GM20431 (cell line): ENCODE results near the gene GYS2.
"Not testable (repeated sequence)": the region's sequence is repeated elsewhere in the genome, so short reads cannot be mapped to it uniquely, and the experiment has no call there.

Experiments used
- in situ Hi-C: fragments of 300-500 bp; cut with MseI, MboI; formaldehyde crosslinking; loops from one replicate; pipeline ENCODE4 v1.15.0; 2020; ENCODE audit warnings: low sequenced_read_pairs; ENCODE audit not compliant: unreplicated experiment

GYS2 gene

GRCh38 chr12:21604245-21605101 lies at the start of gene GYS2:
Gene GYS2 (minus strand): TSS chr12:21604847. CDS start chr12:21604592, 255 bp downstream.
- in situ Hi-C loops = no loop called here

- in situ Hi-C loops = no loop called here
Observed at GRCh38 chr12:21651821-21652220, 47.2 kb upstream of the GYS2 start.

- in situ Hi-C loops = no loop called here
Observed at GRCh38 chr12:21650997-21651396, 46.4 kb upstream of the GYS2 start.

GRCh38 chr12:21649034-21649433 lies 44.4 kb upstream of the GYS2 start:
- in situ Hi-C loops = no loop called here

GRCh38 chr12:21648378-21648777 lies 43.7 kb upstream of the GYS2 start:
- in situ Hi-C loops = no loop called here

GRCh38 chr12:21647179-21647578 lies 42.5 kb upstream of the GYS2 start:
- in situ Hi-C loops = no loop called here

GRCh38 chr12:21645041-21645500 lies 40.4 kb upstream of the GYS2 start:
- in situ Hi-C loops = not testable (repeated sequence)

GRCh38 chr12:21644516-21644915 lies 39.9 kb upstream of the GYS2 start:
- in situ Hi-C loops = no loop called here

- in situ Hi-C loops = no loop called here
Observed at GRCh38 chr12:21643758-21644157, 39.1 kb upstream of the GYS2 start.

GRCh38 chr12:21642707-21643389 lies 38.2 kb upstream of the GYS2 start:
- in situ Hi-C loops = no loop called here

GRCh38 chr12:21638054-21638891 lies 33.6 kb upstream of the GYS2 start:
- in situ Hi-C loops = no loop called here

GRCh38 chr12:21634245-21634644 lies 29.6 kb upstream of the GYS2 start:
- in situ Hi-C loops = no loop called here

GRCh38 chr12:21631367-21631766 lies 26.7 kb upstream of the GYS2 start:
- in situ Hi-C loops = no loop called here

- in situ Hi-C loops = no loop called here
Observed at GRCh38 chr12:21627924-21628323, 23.3 kb upstream of the GYS2 start.

- in situ Hi-C loops = no loop called here
Observed at GRCh38 chr12:21618566-21618965, 13.9 kb upstream of the GYS2 start.

- in situ Hi-C loops = no loop called here
Observed at GRCh38 chr12:21617030-21617429, 12.4 kb upstream of the GYS2 start.

- in situ Hi-C loops = no loop called here
Observed at GRCh38 chr12:21615431-21615830, 10.8 kb upstream of the GYS2 start.

- in situ Hi-C loops = no loop called here
Observed at GRCh38 chr12:21614506-21614905, 9.9 kb upstream of the GYS2 start.

GRCh38 chr12:21613931-21614330 lies 9.3 kb upstream of the GYS2 start:
- in situ Hi-C loops = no loop called here

- in situ Hi-C loops = no loop called here
Observed at GRCh38 chr12:21608196-21608595, 3.5 kb upstream of the GYS2 start.
